ENCODE measurements around the gene MIEN1. TPM values are rescaled to one million over a fixed set of nuclear protein-coding genes. Genes with fewer than 3 reads are reported as not detected.

MIEN1 gene
- total and polyA plus RNA-seq, 2 of the 13 experiments (the other 11 are each of a cell fraction or from before 2014, with no cell fraction given), result 40.6 to 56.6 TPM

DNA sequence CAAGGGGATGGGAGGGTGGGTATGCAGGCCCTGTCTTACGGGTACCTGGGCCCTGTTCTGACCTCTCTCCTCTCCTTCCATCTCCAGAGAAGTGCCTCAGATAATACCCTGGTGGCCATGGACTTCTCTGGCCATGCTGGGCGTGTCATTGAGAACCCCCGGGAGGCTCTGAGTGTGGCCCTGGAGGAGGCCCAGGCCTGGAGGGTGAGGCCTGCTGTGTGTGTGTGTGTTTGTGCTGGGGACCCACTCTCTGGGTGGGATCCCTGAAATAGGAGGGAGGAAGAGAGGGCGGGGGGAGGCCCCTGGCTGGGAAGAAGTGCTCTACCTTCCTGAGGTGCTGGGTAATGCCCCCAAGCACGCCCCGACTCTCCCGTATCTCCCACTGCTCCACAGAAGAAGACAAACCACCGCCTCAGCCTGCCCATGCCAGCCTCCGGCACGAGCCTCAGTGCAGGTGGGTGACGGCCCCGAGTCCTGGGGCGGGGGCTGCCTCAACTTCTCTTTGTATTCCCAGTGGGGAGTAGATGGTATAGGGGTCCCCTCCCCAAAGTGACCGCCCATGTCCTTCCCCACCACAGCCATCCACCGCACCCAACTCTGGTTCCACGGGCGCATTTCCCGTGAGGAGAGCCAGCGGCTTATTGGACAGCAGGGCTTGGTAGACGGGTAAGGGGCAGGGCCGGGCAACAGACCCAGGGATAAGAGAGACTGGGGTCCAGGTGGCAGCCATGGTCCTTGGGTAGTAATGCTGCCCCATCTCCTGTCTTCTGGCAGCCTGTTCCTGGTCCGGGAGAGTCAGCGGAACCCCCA is 15.2 kb upstream of the MIEN1 start:
- Histone ChIP-seq H2AFZ (ENCODE audit: low read length) (no peak overlapping the region), H3K9me3 (ENCODE audit: low read length) (no peaks in the 10 kb centered on the region), H3K4me3 (replicated peaks in 1 of 3; ENCODE audit: insufficient read depth in 1 of 3, low read depth in 2 of 3, low read length in 3 of 3) (no peak overlapping the region), H3K4me1 (ENCODE audit: insufficient read depth, low read length) (peaks cover 43% of the 10 kb centered on the region), H3K27ac (ENCODE audit: extremely low read length, insufficient read depth, low read length) (no peak overlapping the region), H3K4me2 (ENCODE audit: low read depth, low read length) (no peak overlapping the region), H3K27me3 (ENCODE audit: control insufficient read depth in 1 of 2, insufficient read depth in 2 of 2, low read length in 2 of 2) (no peaks in the 10 kb centered on the region), H3K79me2 (ENCODE audit: insufficient read depth, low read length) (peaks cover 17% of the 10 kb centered on the region), H3K9ac (ENCODE audit: insufficient read depth, low read depth, low read length) (no peak overlapping the region), H3K36me3 (replicated peaks in 1 of 2; ENCODE audit: control insufficient read depth in 1 of 2, insufficient read depth in 2 of 2, low read length in 2 of 2) (peaks cover 43 to 52% of the 10 kb centered on the region in 2 experiments), H4K20me1 (ENCODE audit: insufficient read depth, low read length) (peaks cover 7% of the 10 kb centered on the region; the same call in 1 of the 2 replicates)
- in situ Hi-C loops (cut with HindIII; ENCODE audit: extremely low pct_ligation_motif_present, low pct_unique_long_range_greater_than_20kb), result no loop called here
- intact Hi-C loops (cut with micrococcal nuclease; ENCODE audit: unreplicated experiment), result no loop called here
- no TSS peak for BruUV-seq (replicated peaks)
- 96% methylated on average over 17 of the region's 23 CpGs for WGBS (ENCODE audit: low lambda C conversion rate)
- CTCF ChIA-PET (ENCODE audit: low intra/inter-chr PET ratio, low total read pairs), result no interaction called here
- ATAC-seq (no peak), FAIRE-seq (no peak), DNase-seq (ENCODE audit: low spot score) (no peak)
- POLR2A ChIA-PET, result no interaction called here
- TF ChIP-seq, protein P1, sequence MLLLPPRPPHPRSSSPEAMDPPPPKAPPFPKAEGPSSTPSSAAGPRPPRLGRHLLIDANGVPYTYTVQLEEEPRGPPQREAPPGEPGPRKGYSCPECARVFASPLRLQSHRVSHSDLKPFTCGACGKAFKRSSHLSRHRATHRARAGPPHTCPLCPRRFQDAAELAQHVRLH (CRISPR knock-in tag; IDR thresholded peaks at IDR 0.05; ENCODE audit: borderline replicate concordance, low read depth), result no peak
- peak; percentile 50 for TF ChIP-seq RBFOX2 (IDR thresholded peaks at IDR 0.05; ENCODE audit: low read depth, low read length)

DNA sequence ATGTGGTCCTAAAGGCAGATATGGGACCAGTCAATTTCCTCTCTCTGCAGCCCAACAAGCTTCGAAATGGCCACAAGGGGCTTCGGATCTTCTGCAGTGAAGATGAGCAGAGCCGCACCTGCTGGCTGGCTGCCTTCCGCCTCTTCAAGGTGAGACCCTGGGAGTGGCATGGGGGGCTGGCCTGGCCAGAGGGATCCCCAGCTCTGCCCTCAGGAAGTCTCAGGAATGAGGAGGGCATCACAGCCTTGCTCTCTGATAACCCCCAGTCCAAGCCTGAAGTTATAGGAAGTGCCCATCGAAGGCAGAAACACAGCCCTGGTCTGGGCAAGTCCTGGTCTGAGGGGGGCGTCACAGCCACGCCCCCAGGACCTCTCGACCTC is 14.5 kb upstream of the MIEN1 start:
- CTCF ChIA-PET (ENCODE audit: low intra/inter-chr PET ratio, low total read pairs), result no interaction called here
- intact Hi-C loops (cut with micrococcal nuclease; ENCODE audit: unreplicated experiment), result no loop called here
- no peak overlapping the region for H3K4me3 ChIP-seq (replicated peaks in 1 of 3; ENCODE audit: insufficient read depth in 1 of 3, low read depth in 2 of 3, low read length in 3 of 3)
- H4K20me1 ChIP-seq (ENCODE audit: insufficient read depth, low read length), result peaks cover 7% of the 10 kb centered on the region; the same call in 1 of the 2 replicates
- H3K9ac ChIP-seq (ENCODE audit: insufficient read depth, low read depth, low read length), result no peak overlapping the region
- POLR2A ChIA-PET, result interaction anchor here (1.1 kb wide), 1 partner anchor 49 kb away, joined by 3 read pairs; no protein-coding TSS in a partner anchor
- 98% methylated on average over 8 of the region's 8 CpGs for WGBS (ENCODE audit: low lambda C conversion rate)
- H3K9me3 ChIP-seq (ENCODE audit: low read length), result no peaks in the 10 kb centered on the region
- H2AFZ ChIP-seq (ENCODE audit: low read length), result no peak overlapping the region
- in situ Hi-C loops (cut with HindIII; ENCODE audit: extremely low pct_ligation_motif_present, low pct_unique_long_range_greater_than_20kb), result no loop called here
- H3K4me2 ChIP-seq (ENCODE audit: low read depth, low read length), result no peak overlapping the region
- no peak for FAIRE-seq
- H3K27ac ChIP-seq (ENCODE audit: extremely low read length, insufficient read depth, low read length), result no peak overlapping the region
- DNase-seq (ENCODE audit: low spot score), result no peak
- peaks cover 24% of the 10 kb centered on the region for H3K79me2 ChIP-seq (ENCODE audit: insufficient read depth, low read length)
- H3K27me3 ChIP-seq (ENCODE audit: control insufficient read depth in 1 of 2, insufficient read depth in 2 of 2, low read length in 2 of 2), result no peaks in the 10 kb centered on the region
- peaks cover 43 to 52% of the 10 kb centered on the region in 2 experiments for H3K36me3 ChIP-seq (replicated peaks in 1 of 2; ENCODE audit: control insufficient read depth in 1 of 2, insufficient read depth in 2 of 2, low read length in 2 of 2)
- no TSS peak for BruUV-seq (replicated peaks)
- no peak for ATAC-seq
- H3K4me1 ChIP-seq (ENCODE audit: insufficient read depth, low read length), result peaks cover 42% of the 10 kb centered on the region
- TF ChIP-seq, protein P2, sequence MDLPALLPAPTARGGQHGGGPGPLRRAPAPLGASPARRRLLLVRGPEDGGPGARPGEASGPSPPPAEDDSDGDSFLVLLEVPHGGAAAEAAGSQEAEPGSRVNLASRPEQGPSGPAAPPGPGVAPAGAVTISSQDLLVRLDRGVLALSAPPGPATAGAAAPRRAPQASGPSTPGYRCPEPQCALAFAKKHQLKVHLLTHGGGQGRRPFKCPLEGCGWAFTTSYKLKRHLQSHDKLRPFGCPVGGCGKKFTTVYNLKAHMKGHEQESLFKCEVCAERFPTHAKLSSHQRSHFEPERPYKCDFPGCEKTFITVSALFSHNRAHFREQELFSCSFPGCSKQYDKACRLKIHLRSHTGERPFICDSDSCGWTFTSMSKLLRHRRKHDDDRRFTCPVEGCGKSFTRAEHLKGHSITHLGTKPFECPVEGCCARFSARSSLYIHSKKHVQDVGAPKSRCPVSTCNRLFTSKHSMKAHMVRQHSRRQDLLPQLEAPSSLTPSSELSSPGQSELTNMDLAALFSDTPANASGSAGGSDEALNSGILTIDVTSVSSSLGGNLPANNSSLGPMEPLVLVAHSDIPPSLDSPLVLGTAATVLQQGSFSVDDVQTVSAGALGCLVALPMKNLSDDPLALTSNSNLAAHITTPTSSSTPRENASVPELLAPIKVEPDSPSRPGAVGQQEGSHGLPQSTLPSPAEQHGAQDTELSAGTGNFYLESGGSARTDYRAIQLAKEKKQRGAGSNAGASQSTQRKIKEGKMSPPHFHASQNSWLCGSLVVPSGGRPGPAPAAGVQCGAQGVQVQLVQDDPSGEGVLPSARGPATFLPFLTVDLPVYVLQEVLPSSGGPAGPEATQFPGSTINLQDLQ (CRISPR knock-in tag; IDR thresholded peaks at IDR 0.05), result no peak
- TF ChIP-seq ZBTB38 (CRISPR knock-in tag; IDR thresholded peaks at IDR 0.05) (0 out of 2 replicates have a peak, but pooled peaks have one; percentile 3), HCFC1 (IDR thresholded peaks at IDR 0.05; ENCODE audit: low read depth, low read length) (no peak)
- TF ChIP-seq, protein P3, sequence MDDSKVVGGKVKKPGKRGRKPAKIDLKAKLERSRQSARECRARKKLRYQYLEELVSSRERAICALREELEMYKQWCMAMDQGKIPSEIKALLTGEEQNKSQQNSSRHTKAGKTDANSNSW (CRISPR knock-in tag; IDR thresholded peaks at IDR 0.05; ENCODE audit: borderline replicate concordance), result no peak

All from HepG2 (cell line).